ENCODE results near the gene NAA10.

GRCh38 chrX:153929576-153929975 is 5.3 kb downstream of the NAA10 start:
- TF ChIP-seq CTCF (conservative IDR thresholded peaks at IDR 0.05) (no peak), ZFX (IDR thresholded peaks at IDR 0.05) (no peak)

All from C4-2B (cell line).